GM19452 (cell line): ENCODE results near the gene CUTA.

Source experiments
- ATAC-seq: cut with Tn5 transposase; IDR thresholded peaks from one replicate; pipeline ENCODE4 v1.9.1; 2021; ENCODE audit not compliant: unreplicated experiment

The CUTA gene

GRCh38 chr6:33439956-33440648 lies 22.2 kb upstream of the CUTA start:
- no peak for ATAC-seq

- no peak for ATAC-seq
These were observed 21.2 kb upstream of the CUTA start for GRCh38 chr6:33438978-33439594.

- no peak for ATAC-seq
These were observed 19.8 kb upstream of the CUTA start for GRCh38 chr6:33437666-33438065.

GRCh38 chr6:33434961-33435360 lies 17.1 kb upstream of the CUTA start:
- no peak for ATAC-seq

GRCh38 chr6:33433544-33434191 lies 15.8 kb upstream of the CUTA start:
- no peak for ATAC-seq

- no peak for ATAC-seq
These were observed 15.2 kb upstream of the CUTA start for GRCh38 chr6:33433001-33433543.

GRCh38 chr6:33432546-33432945 lies 14.6 kb upstream of the CUTA start:
- ATAC-seq, result no peak

- no peak for ATAC-seq
These were observed 14.1 kb upstream of the CUTA start for GRCh38 chr6:33431880-33432541.

GRCh38 chr6:33430991-33431879 lies 13.3 kb upstream of the CUTA start:
- ATAC-seq, result no peak

- no peak for ATAC-seq
These were observed 12.4 kb upstream of the CUTA start for GRCh38 chr6:33430334-33430733.

- ATAC-seq, result no peak
These were observed 11.8 kb upstream of the CUTA start for GRCh38 chr6:33429750-33430052.

- ATAC-seq, result no peak
These were observed 11.3 kb upstream of the CUTA start for GRCh38 chr6:33428966-33429749.

- ATAC-seq, result no peak
These were observed 10.5 kb upstream of the CUTA start for GRCh38 chr6:33428224-33428965.

GRCh38 chr6:33427585-33428223 lies 9.8 kb upstream of the CUTA start:
- no peak for ATAC-seq

GRCh38 chr6:33426590-33427511 lies 8.9 kb upstream of the CUTA start:
- no peak for ATAC-seq

GRCh38 chr6:33425668-33426577 lies 8.0 kb upstream of the CUTA start:
- ATAC-seq, result peak; percentile 38
